HG03432 (cell line): Measurements from ENCODE around the gene TOR4A.

Experiments
- ATAC-seq: cut with Tn5 transposase; IDR thresholded peaks from one replicate; pipeline ENCODE4 v1.9.1; 2021; ENCODE audit warnings: mild to moderate bottlenecking, moderate library complexity; ENCODE audit not compliant: unreplicated experiment

Gene TOR4A

DNA sequence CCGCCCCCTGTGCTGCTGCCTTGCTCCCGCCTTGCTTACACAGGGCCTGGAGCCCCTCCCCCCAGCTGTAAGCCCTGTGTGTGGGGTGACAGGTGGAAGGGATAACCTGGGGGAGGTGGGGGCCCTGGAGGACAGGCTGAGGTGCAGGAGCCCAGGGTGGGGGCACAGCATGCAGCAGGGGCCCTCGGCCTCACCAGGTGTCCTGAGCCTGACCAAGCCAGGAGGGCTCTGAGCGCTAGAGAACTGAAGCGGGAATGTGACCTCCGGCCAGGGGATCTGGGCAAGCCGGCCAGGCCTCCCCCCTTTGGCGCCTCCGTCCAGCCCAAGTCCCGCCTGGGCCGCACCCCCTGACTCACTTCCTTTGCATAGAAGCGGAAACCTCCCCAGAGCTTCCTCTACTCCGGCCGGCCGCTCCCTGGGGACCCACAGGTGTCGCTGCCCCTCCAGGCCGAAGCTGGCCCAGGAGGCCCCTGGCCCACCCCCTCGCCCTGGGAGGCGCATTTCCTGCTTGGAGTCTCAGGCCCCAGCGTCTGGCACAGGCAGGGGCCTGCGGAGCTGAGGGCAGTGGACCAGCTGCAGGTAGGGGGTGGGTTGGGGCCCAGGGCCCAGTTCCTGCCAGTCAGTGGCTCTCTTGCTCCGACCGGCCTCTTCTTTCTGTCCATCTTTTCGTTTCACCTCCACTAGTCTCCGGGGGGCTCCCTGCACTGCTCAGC, at the start of gene TOR4A:
Gene TOR4A (plus strand): TSS at position 398 of the 713 bp plus-strand sequence. CDS start 964 bp downstream, outside the sequence.
- ATAC-seq: peak; percentile 68

DNA sequence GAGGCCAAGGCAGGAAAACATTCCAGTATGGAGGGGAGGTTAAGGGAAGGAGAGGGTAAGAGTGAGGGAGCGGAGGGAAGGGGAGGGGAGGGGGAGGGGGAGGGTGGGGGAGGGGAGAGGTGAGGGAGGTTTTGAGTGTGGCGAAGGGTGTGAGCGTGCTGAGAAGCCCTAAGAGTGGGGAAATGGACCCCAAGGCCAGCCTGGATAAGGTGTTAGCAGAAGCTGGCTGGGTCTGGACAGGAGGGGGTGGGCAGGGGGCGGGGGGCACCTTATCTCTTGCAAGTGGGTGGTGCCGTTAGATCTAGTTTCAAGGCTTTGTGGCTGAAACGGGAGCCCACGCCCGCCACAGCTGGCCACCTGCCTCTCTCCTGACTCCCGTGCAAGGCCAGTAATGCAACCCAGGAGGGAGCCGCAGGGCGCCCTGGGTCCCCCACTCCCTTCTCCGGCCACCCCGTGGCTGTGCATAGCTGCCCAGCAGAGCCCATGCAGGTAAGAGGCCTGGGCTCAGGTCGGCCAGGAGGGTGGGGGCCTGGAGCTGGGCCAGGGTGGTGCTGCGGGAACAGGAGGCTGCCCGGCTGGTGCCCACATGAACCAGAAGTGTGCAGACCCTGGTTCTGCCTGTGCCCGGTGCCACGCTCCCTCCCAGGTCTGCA, 49.5 kb upstream of the TOR4A start:
- no peak for ATAC-seq

DNA sequence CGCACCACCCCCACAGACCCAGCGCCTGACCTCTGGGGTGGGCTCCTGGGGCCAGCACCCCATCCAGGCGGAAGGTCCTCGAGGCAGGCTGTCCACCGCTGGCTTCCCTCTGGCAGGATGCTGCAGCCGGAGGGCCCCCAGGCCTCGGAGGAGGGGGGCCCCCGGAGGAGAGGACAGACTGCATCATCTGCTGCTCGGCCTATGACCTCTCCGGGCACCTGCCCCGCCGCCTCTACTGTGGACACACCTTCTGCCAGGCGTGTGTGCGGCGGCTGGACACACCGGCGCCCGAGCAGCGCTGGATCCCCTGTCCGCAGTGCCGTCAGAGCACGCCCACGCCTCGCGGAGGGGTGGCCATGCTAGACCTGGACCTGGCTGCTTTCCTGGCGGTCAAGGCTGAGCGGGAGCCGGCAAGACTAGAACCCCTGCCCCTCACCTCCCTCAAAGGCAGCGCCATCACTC, 49.0 kb upstream of the TOR4A start:
- no peak for ATAC-seq

DNA sequence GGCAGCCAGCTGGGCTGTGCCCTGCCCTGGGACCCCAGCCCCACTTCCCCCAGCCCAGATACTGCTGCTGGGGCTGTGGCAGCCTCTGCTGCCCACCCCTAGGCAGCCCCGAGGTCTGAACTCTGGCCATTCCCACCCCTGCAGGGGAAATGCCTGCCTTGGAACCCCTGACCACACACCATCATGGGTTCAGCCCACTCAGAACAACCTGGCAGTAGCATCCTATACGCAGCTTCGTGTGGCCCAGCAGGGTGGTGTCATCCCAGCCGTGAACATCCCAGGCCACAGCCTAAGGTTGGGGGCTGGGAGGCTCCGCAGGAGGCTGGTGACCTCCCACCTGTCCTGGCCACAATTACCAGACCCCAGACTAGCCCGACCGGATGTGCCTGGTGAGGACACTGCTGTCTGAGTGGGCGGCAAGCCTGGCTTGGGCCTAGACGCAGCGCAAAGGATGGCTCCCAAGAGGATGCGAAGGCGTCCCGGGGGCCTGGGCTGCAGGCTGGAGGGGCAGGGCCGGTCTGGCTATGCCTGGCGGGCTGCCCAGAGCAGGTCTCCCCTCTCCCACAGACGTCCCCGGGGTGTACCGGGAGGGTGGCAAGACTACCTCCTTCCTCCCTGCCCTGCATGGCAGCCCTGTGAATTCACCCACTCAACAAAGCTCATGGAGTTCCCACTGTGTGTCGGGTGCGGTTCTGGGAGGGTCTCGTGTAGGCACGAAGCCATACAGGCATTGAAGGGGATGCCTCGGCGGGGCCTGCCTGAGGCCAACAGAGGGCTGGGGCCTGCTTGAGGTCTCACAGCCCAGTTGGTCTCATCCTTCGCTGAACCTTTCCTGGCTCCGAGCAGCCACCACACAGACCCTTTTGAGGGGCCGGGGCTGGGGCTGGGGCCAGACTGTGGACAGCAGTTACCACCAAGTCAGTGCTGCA, 48.3 kb upstream of the TOR4A start:
- ATAC-seq: no peak

DNA sequence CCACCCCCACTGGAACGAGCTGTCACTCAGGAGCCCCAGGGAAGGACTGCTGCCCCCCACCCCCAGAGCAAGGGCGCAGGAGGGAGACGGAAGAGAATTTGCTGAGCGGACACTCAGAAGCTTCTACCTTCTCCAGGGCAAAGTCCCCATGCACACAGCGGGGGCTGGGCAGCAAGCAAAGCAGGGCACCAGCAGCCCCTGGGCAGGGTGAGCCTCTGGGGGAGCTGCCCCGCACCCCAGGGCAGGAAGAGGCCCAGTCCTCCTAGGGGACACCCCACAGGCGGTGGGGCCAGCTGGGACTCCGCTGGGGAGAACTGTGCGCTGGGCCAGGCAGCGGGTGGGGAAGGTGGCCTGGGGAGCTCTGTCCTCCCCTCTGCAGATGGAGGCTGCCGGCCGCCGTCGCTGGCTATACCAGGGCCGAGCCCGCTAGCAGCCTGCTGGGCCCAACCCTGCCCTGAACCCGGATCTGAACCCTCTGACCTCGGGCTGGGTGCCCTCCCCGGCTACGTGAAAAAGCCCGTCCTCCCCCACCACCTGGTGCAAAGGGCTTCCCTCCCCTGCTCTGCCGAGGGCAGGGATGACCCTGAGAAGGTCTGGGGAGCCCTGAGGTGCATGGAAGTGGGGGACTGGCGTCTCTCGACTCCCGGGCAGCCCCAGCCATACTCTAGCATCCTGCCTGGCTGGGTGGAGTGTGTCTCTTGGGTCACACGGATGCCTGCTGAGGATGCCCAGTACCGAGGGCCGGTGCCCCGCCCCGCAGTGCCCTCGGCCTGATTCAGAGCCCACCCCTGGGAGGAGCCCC, 47.4 kb upstream of the TOR4A start:
- no peak for ATAC-seq

DNA sequence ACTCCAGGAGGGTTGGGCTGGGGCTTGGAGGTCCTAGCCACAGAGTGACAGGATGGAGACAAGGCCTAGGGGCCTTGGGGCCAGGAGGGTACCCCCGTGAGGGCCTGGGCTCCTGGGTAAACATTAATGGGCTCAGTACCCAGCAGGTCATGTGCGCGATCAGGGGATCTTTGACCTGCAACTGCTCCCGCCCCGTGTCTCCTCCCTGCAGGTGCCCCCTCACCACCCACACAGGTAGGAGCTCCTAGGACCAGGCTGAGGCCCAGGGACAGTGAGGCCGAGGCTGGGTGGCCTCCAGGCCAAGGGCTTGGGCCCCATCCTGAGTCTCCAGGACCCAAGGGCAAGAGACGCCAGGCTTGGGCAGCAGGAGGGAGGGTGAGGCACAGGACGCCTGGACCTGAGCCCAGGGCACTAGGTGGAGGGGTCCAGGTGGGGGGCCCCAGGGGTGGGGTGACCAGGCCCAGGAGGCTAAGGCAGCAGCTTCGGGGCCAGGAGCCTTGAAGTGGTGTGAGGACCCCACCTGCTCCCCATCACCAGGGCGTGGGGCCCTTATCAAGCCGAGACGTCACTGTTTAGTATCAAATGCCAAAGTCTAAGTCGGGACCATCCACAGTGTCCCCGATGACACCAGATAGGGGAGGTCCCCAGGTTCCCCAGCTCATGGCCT, 46.7 kb upstream of the TOR4A start, which contains the start of gene SLC34A3:
Gene SLC34A3 (plus strand): TSS at position 197 of the 667 bp plus-strand sequence. CDS start 802 bp downstream, outside the sequence.
- ATAC-seq: no peak

DNA sequence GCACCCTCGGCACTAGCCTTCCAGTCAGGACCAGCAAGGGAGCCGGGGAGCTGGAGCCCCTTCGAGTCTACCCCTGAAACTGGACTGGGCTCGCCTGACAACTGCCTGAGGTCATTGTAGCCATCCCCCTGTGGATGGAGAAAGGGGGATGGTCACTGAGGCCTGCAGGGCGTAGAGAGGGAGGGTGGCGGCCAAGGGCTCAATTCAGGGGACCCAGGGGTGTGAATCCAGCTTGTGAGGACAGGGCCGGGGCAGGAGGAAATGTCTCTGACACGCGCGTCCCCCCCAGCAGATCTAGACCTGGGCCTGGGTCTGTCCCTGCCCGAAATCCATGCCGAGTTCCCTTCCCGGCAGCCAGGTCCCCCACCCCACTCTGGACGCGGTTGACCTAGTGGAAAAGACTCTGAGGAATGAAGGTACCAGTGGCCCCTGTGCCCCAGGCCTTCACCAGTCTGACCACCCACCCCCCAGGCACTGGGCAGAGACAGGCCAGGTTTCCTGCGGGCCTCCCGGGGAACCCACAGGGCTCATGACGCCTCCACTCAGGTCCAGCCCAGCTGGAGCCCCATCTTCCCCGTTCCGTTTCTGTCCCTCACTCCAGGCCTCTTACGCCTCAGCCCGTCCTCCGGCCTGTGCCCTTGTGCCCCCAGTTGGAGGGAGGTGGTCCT, 46.0 kb upstream of the TOR4A start:
- ATAC-seq: no peak

DNA sequence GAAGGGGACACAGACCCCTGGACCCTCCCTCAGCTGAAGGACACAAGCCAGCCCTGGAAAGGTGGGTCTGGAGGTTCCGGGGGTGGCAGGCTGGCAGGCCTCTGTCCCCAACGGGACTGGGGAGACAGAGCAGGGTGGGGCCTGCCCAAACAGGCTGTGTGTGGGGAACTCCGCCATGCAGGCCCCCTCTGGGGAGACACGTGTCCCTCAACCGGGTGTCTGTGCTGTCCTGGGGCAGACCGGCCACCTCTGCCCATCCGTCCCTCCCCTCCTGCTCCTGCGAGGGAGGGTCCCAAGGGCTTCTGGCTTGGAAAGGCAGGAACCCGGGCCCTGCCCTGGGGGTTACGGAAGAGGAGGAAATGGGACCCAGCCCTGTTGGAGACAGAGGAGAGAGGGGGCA, 45.4 kb upstream of the TOR4A start:
- ATAC-seq: no peak

DNA sequence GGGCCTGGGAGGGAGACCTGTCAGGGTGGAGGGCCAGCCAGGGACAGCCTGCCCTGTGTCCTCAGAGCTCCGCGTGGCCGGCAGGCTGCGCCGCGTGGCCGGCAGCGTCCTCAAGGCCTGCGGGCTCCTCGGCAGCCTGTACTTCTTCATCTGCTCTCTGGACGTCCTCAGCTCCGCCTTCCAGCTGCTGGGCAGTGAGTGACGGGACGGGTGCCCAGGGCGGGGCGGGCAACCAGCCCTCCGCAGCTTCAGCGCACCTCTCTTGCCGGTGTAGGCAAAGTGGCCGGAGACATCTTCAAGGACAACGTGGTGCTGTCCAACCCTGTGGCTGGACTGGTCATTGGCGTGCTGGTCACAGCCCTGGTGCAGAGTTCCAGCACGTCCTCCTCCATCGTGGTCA, 45.0 kb upstream of the TOR4A start:
- no peak for ATAC-seq

DNA sequence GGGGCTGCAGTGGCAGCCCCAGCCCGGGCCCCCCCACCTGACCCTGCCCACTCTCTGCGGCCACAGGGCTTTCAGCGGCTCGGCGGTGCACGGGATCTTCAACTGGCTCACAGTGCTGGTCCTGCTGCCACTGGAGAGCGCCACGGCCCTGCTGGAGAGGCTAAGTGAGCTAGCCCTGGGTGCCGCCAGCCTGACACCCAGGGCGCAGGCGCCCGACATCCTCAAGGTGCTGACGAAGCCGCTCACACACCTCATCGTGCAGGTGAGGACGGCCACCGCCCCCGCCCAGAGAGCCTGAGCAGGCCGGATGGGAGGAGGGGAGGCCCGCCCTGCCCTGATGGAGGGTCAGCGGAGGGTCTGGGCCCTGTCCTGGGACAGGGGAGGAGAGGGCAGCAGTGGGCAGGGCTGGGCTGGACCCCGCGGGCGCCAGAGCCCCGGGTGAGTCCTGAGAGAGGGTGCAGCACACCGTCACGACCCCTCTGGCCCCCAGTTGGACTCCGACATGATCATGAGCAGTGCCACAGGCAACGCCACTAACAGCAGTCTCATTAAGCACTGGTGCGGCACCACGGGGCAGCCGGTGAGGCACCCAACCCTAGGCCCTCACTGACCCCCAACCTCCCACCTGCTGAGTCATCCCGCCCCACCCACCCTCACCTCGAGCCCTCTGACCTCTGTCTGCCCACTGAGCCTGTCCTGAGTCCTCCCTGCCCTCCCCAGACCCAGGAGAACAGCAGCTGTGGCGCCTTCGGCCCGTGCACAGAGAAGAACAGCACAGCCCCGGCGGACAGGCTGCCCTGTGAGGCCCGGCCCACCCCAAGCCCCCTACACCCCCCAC, 44.2 kb upstream of the TOR4A start:
- ATAC-seq: no peak

DNA sequence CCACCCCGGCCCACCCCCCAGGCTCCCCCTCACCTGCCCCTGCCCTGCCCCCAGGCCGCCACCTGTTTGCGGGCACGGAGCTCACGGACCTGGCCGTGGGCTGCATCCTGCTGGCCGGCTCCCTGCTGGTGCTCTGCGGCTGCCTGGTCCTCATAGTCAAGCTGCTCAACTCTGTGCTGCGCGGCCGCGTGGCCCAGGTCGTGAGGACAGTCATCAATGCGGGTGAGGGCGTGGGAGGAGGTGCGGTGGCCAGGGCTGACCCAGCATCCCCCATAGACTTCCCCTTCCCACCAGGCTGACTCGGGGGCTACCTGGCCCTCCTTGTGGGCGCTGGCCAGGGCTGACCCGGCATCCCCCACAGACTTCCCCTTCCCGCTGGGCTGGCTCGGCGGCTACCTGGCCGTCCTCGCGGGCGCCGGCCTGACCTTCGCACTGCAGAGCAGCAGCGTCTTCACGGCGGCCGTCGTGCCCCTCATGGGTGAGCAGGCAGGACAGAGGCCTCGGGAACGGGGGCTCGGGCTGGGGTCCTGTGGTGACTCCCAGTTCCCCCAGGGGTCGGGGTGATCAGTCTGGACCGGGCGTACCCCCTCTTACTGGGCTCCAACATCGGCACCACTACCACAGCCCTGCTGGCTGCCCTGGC, 43.4 kb upstream of the TOR4A start:
- ATAC-seq: no peak

DNA sequence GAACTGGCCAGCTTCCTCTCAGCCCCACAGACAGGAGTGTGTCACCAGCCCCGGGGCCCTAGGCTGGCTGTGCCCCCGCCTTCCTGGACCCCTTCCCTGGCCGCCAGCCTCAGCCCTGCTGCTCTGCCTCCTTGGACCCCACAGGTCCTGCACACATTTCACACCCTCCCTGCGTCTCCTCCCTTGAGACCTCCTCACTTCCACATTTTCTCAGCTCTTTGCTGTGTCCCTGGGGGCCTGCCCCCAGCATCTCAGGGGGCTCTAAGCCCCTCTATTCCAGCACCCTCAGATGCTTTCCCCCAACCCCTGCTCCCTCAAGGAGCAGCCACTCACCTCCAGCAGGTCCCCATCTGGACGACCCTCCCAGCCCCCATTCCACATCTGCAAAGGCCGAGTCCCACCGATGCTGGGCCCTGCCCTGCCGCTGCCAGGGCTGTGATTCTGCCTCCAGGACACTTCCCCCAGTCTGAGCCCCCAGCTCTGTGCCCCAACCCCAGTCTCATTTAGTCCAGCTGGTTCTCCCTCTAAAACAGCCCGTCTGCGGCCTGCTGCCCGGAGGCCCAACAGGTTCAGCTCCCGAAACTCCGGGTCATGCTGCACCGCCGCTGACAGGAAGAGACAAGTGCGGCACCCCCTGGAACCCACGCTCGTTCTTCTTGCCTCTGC, 42.6 kb upstream of the TOR4A start:
- no peak for ATAC-seq

DNA sequence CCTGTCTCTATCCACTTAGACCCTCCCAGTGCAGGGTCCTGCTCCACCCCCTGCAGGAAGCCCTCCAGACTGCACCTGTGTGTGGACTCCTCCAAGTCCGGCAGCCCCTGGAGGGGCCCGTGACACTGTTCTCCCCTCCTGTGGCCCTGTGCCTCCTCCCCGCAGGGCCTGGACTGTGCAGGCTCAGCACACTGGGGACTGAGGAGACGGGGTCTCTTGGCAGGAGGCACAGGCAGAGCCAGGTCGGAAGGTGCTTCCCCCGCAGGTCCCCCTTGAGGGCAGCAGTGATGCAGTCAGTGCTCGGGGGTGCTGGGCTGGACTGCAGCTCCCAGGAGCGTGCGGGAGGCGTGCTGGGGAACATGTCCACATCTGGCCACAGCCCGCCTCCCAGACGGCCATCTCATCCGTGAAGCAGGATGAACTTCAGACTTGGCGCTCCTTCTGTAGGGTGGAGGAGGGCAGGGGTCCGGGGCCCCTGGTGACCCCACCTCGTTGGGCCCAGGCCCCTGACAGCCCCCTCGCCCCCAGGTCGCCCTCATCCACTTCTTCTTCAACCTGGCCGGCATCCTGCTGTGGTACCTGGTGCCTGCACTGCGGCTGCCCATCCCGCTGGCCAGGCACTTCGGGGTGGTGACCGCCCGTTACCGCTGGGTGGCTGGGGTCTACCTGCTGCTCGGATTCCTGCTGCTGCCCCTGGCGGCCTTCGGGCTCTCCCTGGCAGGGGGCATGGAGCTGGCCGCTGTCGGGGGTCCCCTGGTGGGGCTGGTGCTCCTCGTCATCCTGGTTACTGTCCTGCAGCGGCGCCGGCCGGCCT, 41.9 kb upstream of the TOR4A start:
- ATAC-seq: no peak

DNA sequence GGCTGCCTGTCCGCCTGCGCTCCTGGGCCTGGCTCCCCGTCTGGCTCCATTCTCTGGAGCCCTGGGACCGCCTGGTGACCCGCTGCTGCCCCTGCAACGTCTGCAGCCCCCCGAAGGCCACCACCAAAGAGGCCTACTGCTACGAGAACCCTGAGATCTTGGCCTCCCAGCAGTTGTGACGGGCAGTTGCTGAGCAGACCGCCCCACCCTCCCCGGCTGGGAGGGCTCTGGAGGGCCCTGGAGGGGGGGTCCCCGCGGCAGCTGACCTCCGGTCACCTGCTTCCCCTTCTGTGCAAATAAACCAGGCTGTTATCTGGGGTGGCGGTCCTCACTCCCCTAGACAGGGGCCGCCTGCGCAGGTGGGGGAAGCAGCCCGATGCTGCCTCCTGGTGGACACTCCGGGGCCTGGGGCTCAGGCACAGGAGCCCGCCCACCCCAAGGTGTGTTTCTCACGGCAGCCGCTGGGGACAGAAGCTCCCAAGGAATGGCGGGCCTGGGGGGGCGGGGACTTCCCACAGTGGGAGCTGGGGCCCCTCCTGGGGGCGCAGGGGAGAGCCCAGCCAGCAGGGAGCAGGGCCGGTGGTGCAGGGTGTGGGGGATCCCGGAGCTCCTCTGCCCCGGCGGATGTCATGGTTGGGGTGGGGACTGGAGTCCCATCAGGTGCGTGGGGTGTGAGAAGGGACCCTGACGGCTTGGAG, 41.1 kb upstream of the TOR4A start:
- ATAC-seq: peak; percentile 19

DNA sequence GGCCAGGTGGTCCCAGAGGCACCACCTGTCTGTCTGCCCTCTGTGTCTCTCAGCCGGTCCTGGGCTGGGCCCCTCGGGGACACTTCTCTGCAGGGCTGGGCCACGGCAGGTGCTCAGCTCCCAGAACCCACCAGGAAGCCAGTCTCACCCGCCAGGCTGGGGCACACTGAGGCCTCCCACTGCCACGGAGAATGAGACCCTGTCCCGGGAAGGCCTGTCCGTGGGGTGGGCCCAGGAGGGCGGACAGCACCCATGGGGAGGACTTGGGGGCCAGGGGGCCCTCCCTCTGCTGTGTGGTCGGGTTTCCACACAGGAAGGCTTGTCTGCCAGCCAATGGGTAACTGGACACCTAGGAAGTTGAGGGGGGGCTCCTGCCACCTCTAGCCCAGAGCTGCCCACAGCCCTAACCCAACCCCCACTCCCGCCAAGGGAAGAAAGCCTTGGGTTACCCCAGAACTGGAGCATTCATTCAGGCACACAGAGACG, 40.5 kb upstream of the TOR4A start:
- ATAC-seq: no peak
